ENCODE results near the gene ECSCR.
"Not testable (repeated sequence)": the region's sequence is repeated elsewhere in the genome, so short reads cannot be mapped to it uniquely, and the experiment has no call there.

The ECSCR gene

GRCh38 chr5:139451176-139451575 is 11.4 kb downstream of the ECSCR start:
- DNase-seq (ENCODE audit: low read depth) = no peak
- no peak for TF ChIP-seq CTCF (conservative IDR thresholded peaks at IDR 0.05; ENCODE audit: low read length)
- H3K4me3 ChIP-seq (ENCODE audit: low read length) = no peak overlapping the region

GRCh38 chr5:139446956-139447779 is 15.4 kb downstream of the ECSCR start:
- TF ChIP-seq CTCF (conservative IDR thresholded peaks at IDR 0.05; ENCODE audit: low read length) = no peak
- peak; percentile 58 for DNase-seq (ENCODE audit: low read depth)
- no peak overlapping the region for H3K4me3 ChIP-seq (ENCODE audit: low read length)

- no peak for TF ChIP-seq CTCF (conservative IDR thresholded peaks at IDR 0.05; ENCODE audit: low read length)
- no peak overlapping the region for H3K4me3 ChIP-seq (ENCODE audit: low read length)
- peak; percentile 87 for DNase-seq (ENCODE audit: low read depth)
Measured at GRCh38 chr5:139445325-139446170, 17.0 kb downstream of the ECSCR start.

GRCh38 chr5:139443831-139444453 is 18.6 kb downstream of the ECSCR start:
- DNase-seq (ENCODE audit: low read depth) = peak; percentile 95

GRCh38 chr5:139440416-139440815 is 22.1 kb downstream of the ECSCR start:
- H3K4me3 ChIP-seq (ENCODE audit: low read length); DNase-seq (ENCODE audit: low read depth): not testable (repeated sequence)

More at GRCh38 chr5:139443831-139444453, 18.6 kb downstream of the ECSCR start:
- TF ChIP-seq CTCF (conservative IDR thresholded peaks at IDR 0.05; ENCODE audit: low read length) = no peak
- no peak overlapping the region for H3K4me3 ChIP-seq (ENCODE audit: low read length)

- peak within 1 kb of the TSS; percentile 98 for H3K4me3 ChIP-seq (ENCODE audit: low read length)
- DNase-seq (ENCODE audit: low read depth) = peak; percentile 89
- TF ChIP-seq CTCF (conservative IDR thresholded peaks at IDR 0.05; ENCODE audit: low read length) = no peak
Measured at GRCh38 chr5:139439013-139439903, 23.3 kb downstream of the ECSCR start, which contains the start of gene DNAJC18. TSS of gene DNAJC18 (minus strand) at chr5:139439525. CDS start at chr5:139439445, 80 bp downstream.
